Gastroesophageal sphincter (tissue), 3 donors: ENCODE measurements around the gene SESN3.

Experiments
- POLR2A ChIP-seq, 2 donors: fragments of 450-650 bp; IDR thresholded peaks; one replicate each; pipeline ENCODE4 v1.6.1; 2017; ENCODE audit warnings: antibody characterized with exemption in 2 of 2, mild to moderate bottlenecking in 2 of 2, moderate library complexity in 1 of 2
- TF ChIP-seq, protein P1 (sequence below), 4 experiments: fragments of 200-600 bp in 2 of 4; fragments of 450-650 bp in 2 of 4; sonication (generic) in 1 of 4; IDR thresholded peaks; one replicate each; pipeline ENCODE4 v1.5.1; 2017 to 2019; ENCODE audit warnings: antibody characterized with exemption in 4 of 4, mild to moderate bottlenecking in 2 of 4, moderate library complexity in 2 of 4

DNA sequence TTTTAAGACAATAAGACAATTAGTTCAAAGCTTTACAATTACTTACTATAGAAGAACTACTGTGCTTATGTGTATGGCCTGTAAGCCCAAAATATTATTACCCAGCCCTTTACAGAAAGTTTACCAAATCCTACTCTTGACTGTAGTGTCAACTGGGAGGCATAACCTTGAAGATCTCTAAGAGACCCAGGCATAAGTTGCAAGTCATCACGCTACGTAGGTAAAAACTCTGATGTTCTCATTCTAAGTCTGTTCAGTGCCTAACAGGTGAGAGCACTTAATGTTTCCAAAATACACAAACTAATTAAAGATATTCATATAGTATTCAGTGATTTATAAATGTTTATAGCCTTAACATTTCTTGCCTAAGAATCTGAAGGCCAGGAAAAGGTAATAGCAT, 12.9 kb downstream of the SESN3 start:
- no peak for TF ChIP-seq POLR2A (IDR thresholded peaks at IDR 0.05)
- TF ChIP-seq, protein P1, sequence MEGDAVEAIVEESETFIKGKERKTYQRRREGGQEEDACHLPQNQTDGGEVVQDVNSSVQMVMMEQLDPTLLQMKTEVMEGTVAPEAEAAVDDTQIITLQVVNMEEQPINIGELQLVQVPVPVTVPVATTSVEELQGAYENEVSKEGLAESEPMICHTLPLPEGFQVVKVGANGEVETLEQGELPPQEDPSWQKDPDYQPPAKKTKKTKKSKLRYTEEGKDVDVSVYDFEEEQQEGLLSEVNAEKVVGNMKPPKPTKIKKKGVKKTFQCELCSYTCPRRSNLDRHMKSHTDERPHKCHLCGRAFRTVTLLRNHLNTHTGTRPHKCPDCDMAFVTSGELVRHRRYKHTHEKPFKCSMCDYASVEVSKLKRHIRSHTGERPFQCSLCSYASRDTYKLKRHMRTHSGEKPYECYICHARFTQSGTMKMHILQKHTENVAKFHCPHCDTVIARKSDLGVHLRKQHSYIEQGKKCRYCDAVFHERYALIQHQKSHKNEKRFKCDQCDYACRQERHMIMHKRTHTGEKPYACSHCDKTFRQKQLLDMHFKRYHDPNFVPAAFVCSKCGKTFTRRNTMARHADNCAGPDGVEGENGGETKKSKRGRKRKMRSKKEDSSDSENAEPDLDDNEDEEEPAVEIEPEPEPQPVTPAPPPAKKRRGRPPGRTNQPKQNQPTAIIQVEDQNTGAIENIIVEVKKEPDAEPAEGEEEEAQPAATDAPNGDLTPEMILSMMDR (IDR thresholded peaks at IDR 0.05), result no peak
